ENCODE results near the gene DRC7. TPM values are rescaled to one million over a fixed set of nuclear protein-coding genes. Genes with fewer than 3 reads are reported as not detected.

The DRC7 gene
- total and polyA plus RNA-seq, 9 of the 15 experiments (the other 6 are each of a cell fraction or from before 2014, with no cell fraction given), result 0.04 to 0.33 (median 0.12) TPM; not detected in 3

GRCh38 chr16:57694725-57695679, at the start of gene DRC7 (continued):
- TF ChIP-seq, protein P1, sequence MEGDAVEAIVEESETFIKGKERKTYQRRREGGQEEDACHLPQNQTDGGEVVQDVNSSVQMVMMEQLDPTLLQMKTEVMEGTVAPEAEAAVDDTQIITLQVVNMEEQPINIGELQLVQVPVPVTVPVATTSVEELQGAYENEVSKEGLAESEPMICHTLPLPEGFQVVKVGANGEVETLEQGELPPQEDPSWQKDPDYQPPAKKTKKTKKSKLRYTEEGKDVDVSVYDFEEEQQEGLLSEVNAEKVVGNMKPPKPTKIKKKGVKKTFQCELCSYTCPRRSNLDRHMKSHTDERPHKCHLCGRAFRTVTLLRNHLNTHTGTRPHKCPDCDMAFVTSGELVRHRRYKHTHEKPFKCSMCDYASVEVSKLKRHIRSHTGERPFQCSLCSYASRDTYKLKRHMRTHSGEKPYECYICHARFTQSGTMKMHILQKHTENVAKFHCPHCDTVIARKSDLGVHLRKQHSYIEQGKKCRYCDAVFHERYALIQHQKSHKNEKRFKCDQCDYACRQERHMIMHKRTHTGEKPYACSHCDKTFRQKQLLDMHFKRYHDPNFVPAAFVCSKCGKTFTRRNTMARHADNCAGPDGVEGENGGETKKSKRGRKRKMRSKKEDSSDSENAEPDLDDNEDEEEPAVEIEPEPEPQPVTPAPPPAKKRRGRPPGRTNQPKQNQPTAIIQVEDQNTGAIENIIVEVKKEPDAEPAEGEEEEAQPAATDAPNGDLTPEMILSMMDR (IDR thresholded peaks at IDR 0.05 in 2 of 3, conservative IDR thresholded peaks at IDR 0.05 in 1 of 3; ENCODE audit: insufficient read depth in 2 of 3, low read depth in 1 of 3, low read length in 3 of 3), result no peak
- TF ChIP-seq E2F8 (IDR thresholded peaks at IDR 0.05; ENCODE audit: low read depth, partially characterized antibody) (no peak), ZNF668 (CRISPR knock-in tag; IDR thresholded peaks at IDR 0.05) (no peak), NFATC3 (IDR thresholded peaks at IDR 0.05) (no peak), CBFA2T2 (conservative IDR thresholded peaks at IDR 0.05) (no peak), PRDM10 (IDR thresholded peaks at IDR 0.05; ENCODE audit: partially characterized antibody) (peak; percentile 74), ZNF224 (CRISPR knock-in tag; IDR thresholded peaks at IDR 0.05) (no peak), CXXC5 (CRISPR knock-in tag; IDR thresholded peaks at IDR 0.05) (no peak), ZNF263 (CRISPR knock-in tag; IDR thresholded peaks at IDR 0.05; ENCODE audit: borderline replicate concordance) (no peak), JUND (IDR thresholded peaks at IDR 0.05; ENCODE audit: borderline replicate concordance, low read depth, low read length) (no peak; the same call in 1 of the 2 replicates), JUND (tag; IDR thresholded peaks at IDR 0.05; ENCODE audit: borderline replicate concordance, low read depth, low read length) (0 out of 3 replicates have a peak, but pooled peaks have one; percentile 14)
- TF ChIP-seq, protein P2, sequence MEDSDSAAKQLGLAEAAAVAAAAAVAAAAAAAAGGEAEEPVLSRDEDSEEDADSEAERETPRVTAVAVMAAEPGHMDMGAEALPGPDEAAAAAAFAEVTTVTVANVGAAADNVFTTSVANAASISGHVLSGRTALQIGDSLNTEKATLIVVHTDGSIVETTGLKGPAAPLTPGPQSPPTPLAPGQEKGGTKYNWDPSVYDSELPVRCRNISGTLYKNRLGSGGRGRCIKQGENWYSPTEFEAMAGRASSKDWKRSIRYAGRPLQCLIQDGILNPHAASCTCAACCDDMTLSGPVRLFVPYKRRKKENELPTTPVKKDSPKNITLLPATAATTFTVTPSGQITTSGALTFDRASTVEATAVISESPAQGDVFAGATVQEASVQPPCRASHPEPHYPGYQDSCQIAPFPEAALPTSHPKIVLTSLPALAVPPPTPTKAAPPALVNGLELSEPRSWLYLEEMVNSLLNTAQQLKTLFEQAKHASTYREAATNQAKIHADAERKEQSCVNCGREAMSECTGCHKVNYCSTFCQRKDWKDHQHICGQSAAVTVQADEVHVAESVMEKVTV (CRISPR knock-in tag; IDR thresholded peaks at IDR 0.05), result no peak
- TF ChIP-seq, protein P3, sequence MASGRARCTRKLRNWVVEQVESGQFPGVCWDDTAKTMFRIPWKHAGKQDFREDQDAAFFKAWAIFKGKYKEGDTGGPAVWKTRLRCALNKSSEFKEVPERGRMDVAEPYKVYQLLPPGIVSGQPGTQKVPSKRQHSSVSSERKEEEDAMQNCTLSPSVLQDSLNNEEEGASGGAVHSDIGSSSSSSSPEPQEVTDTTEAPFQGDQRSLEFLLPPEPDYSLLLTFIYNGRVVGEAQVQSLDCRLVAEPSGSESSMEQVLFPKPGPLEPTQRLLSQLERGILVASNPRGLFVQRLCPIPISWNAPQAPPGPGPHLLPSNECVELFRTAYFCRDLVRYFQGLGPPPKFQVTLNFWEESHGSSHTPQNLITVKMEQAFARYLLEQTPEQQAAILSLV (tag; IDR thresholded peaks at IDR 0.05), result no peak
